NCI-H1436 (cell line): ENCODE data around the gene XG.
"Not testable (repeated sequence)": the region's sequence is repeated elsewhere in the genome, so short reads cannot be mapped to it uniquely, and the experiment has no call there.

ENCODE experiments used
- DNase-seq: peaks from one replicate; lab custom pipeline; 2025; lab: John Stamatoyannopoulos, UW

The XG gene

DNA sequence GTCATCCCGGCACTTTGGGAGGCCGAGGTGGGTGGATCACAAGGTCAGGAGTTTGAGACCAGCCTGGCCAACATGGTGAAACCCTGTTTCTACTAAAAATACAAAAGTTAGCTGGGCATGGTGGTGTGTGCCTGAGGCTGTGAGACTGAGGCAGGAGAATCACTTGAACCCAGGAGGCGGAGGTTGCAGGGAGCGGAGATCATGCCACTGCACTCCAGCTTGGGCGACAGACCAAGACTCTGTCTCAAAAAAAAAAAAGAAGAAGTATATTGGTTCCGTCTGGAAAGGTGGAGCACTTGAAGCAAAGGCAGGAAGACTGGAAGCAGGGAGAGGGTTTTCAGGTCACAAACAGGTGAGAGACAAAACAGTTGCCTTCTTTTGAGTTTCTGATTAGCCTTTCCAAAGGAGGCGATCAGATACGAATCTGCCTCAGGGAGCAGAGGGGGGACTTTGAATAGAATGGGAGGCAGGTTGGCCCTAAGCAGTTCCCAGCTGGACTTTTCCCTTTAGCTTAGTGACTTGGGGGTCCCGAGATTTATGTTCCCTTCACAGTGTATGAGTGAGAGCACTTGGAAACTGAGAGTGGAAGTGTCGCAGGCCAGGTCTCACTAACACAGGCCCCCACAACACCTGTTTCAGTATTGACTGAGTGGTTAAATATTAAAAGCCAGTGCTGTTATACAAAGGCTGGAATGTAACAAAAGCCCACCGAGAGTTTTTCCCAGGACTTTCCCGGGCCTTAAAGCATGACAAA, 28.8 kb downstream of the XG start:
- DNase-seq, result not testable (repeated sequence)

DNA sequence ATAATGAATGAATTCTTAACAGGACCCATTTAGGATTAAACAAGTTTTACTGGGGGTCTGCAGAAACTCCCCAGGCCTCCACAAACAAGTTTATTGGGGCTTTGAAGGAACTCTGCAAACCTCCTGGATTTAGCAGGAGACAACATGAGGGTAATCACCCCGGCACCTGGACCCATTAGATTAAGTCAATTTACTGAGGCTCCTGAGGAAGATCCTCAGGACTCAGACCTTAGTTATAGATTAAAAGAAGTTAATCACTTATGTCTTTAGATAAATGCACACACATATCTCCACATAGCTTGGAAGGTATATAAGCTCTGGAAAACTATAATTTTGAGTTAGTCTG, 29.4 kb downstream of the XG start:
- DNase-seq, result no peak

DNA sequence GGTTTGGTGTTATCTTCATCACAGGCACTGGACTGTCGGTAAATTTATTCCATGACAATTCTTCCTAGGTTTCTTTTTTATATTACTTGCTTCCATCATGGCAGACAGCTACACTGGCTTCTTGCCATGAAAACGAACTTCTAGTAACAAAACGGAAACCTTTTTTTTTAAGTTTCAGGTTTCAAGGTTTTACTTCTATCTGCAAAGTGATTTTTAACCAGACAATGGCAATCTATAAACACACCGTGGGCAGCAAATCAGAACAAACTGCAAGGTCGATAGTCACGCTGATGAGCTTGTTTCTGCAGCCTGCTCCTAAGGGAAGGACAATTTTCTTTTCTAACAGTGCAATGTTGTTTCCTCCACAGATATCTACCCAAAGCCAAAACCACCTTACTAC, 29.9 kb downstream of the XG start:
- no peak for DNase-seq

DNA sequence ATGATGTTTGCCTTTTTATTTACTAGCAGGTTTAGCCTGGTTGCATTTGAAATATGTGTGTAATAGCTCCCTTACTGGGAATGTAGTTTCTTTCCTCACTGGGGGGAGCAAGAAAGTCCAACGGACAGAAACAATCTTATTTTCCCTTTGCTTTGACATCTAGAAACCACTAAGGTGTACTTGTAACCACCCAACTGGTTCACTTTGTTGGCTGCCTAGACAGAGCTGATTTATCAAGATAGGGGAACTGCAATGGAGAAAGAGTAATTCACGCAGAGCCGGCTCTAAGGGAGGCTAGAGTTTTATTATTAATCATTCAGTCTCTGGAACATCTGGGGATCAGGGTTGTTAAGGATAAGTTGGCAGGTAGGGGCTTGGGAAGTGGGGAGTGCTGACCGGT, 30.3 kb downstream of the XG start:
- DNase-seq, result no peak

DNA sequence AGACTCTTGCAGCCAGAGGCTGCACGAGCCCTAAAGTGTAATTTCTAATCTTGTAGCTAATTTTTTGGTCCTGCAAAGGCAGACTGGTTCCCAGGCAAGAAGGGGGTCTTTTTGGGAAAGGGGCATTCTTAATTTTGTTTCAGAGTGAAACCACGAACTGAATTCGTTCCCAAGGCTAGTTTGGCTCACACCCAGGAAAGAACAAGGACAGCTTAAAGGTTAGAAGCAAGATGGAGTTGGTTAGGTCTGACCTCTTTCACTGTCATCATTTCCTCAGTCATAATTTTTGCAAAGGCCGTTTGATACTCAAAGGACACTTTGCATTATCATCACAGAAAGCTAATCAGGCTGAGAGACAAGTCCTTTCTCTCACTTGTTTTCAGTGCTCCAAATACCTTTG, 30.9 kb downstream of the XG start:
- no peak for DNase-seq

DNA sequence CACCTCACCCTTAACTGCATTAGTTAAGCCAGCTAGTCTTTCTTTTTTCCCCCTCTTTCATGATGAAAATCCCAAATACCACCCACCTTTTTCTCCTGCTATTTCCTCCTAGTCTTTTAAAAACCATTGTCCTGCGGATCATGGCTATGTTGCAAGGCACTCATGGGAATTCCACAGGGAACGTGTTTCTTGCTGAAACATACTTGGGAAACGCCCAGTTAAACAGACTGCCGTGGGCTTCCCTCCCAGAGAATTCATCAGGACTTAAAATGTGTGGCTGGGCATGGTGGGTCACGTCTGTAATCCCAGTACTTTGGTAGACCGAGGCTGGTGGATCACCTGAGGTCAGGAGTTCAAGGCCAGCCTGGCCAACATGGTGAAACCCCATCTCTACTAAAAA, 32.2 kb downstream of the XG start:
- no peak for DNase-seq

DNA sequence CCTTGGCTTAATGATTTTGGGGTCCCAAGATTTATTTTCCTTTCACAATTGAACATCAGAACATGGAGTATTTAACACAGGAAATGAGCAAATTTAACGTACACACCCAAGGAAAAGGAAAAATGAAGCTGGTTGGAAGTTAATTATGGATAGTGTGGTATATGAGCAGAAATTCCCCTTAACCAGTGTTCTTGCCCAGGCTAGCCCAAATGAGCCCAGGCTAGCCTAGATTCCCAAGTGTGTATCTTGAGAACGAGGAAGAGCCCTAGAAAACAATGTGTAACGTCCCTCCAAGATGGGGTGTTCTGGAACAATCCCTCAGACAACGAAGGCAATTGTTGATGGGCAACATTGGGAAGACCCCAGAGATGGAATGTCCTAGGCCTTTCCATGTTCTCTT, 33.7 kb downstream of the XG start:
- no peak for DNase-seq

DNA sequence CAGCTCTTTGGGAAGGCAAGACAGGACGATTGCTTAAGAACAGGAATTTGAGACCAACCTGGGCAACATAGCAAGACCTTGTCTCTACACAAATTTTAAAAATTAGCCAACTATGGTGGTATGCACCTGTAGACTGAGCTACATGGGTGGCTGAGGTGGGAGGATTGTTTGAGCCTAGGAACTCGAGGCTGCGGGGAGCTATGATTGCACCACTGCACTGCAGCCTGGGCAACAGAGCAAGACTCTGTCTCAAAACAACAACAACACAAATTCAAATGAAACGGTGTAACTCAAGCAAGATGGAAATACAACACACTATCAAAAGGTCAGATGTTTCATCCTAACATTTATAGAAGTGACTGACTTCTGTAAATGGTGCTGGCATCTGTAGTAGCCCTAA, 37.1 kb downstream of the XG start:
- DNase-seq, result no peak

DNA sequence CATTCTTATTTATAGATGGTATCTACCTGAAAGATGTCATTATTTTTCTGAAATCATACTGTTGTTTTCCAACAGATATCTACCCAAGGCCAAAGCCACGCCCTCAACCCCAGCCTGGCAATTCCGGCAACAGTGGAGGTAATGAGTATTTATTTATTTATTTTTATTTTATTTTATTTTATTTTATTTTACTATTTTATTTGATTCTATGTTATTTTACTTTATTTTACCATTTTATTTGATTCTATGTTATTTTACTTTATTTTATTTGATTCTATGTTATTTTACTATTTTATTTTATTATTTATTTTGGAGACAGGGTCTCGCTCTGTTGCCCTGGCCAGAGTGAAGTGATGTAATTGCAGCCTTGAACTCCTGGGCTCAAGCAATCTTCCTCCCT, 37.7 kb downstream of the XG start:
- DNase-seq, result no peak

DNA sequence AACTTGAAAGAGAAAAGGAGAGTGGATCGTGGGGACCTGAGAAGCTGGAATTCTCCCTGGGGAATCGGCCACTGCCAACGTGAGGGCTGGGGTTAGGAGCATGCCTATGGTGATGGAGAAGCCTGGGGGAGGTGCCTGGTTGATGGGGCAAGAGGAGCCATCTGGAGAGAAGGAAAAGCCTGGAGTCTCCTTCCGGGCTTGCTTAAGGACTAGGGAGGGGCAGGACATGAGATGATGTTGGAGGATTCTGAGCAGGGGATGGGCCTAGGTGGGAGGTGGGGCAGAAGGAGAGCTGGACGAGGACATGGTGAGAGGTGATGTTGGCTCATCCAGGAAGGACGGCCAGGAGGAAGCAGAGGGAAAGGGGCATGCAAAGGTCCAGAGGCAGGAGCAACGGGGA, 41.9 kb downstream of the XG start:
- DNase-seq, result no peak

DNA sequence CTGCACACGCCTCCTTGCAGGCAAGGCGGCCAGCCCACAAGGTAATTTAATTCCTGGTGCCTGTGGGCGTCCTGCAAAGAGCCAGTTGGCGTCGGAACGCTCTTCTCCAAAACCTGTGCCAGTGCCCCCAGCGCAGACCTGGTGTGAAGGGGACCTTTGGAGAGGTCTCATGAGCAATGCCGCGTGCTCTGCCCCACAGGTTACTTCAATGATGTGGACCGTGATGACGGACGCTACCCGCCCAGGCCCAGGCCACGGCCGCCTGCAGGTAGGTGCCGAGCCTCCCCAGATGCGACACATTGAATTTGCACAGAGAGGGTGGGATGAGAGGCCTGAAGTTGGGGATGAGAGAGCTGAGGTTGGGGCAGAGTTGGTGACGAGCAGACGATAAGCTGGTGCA, 42.5 kb downstream of the XG start:
- no peak for DNase-seq

DNA sequence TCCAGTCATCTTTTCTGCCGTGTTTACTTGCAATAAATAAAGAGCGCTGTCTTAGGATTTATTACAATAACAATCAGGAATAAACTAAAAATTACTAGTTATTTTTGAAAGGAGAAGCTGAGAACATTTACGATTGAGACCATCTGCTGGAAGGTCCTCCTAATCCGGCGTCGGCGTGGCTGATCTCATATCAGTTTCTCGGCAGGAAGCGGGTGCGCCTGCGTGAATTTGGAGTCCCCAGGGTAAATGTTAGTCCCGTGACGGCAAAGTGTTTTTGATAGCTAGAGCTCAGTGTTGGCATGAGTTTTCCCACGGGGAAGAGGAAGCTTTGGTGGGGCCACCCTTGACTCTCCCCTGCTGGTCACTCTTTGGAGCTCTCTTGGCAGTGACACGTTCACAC, 45.0 kb downstream of the XG start:
- not testable (repeated sequence) for DNase-seq

DNA sequence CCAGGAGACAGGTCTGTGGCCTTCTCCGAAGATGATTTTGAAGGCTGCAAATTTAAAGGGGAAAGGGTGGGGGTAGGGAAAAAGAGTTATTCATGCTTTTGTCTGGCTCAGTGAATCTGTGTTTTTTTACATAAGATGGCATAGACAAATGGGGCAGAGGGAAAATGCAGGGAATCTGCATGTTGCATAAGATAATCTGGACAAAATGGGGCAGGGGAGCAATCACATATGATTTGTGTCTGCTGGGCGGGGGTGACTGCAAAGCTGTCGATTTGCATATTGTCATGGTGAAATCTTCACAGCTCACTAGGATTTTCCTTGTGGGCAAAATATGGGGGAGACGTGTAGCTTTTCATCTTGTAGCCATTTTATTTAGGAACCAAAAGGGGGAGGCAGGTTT, 47.5 kb downstream of the XG start:
- DNase-seq, result no peak

DNA sequence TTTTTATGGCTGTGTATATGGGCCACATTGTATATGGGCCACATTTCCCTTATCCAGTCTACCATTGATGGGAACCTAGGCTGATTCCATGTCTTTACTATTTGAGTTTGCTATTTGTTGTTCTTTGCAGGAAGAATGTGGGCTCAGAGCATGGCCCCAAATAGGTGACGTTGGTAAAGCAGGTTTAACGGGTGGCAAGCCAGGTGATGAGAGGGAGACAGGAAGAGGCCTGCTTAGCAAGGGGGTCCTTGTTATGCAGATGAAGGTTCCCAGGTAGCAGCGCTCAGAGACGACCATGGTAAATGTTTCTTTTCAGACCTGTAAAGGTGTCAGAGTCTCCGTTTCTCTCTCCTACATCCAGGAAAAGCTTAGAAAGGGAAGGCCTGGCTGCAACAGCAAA, 48.1 kb downstream of the XG start:
- not testable (repeated sequence) for DNase-seq

DNA sequence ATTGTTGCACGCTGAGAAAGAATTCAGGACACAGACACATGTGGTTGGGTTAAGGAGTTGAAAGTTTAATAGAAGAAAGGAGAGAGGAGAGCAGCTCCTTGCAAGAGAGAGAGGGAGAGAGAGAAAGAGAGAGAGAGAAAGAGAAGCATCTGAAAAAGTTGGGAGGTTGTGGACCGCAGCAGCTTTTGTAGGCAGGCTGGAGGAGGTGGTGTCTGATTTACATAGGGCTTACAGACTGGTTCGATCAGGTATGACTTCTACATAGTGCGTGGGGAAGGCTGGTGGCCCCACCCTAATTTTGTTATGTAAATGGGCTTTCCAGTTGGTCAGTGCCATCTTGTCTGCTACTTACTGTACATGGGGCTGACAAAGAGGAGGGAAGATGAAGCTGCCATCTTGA, 49.4 kb downstream of the XG start:
- DNase-seq, result no peak

DNA sequence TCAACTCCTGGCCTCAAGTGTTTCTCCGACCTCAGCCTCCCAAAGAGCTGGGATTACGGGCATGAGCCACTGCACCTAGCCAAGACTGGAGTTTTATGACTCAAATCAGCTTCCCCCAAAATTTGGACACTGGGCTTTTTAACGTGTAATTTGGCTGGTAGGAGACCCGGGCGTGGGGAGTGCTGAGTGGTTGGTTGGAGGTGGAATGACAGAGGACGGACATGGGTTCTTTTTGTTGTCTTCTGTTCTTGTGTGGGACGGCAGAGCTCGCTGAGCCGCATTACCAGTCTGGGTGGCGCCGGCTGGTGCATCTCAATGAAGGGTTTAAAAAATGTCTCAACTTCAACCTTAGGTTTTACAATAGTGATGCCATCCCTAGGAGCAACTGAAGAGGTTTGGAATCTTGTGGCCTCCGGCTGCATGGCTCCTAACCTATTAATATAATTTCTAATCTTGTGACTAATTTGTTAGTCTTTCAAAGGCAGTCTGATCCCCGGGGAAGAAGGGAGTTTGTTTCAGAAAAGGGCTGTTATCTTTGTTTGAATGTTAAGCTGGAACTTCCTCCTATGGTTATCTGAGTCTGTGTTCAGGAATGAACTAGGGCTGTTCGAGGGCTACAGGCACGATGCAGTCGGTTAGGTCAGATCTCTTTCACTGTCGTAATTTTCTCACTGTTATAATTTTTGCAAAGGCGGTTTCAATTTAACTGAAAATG, 50.7 kb downstream of the XG start:
- DNase-seq, result not testable (repeated sequence)

DNA sequence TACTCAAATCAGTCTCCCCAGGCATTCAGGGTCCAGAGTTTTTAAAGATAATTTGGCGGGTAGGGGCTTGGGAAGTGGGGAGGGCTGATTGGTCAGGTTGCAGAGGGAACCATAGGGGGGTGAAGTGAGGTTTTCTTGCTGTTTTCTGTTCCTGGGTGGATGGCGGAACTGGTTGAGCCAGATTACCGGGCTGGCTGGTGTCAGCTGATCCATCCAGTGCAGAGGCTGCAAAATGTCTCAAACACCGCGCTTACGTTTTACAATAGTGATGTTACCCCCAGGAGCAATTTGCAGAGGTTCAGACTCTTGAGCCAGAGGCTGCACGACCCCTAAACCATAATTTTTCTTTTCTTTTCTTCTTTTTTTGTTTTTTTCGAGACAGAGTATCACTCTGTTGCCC, 51.6 kb downstream of the XG start:
- DNase-seq, result not testable (repeated sequence)

DNA sequence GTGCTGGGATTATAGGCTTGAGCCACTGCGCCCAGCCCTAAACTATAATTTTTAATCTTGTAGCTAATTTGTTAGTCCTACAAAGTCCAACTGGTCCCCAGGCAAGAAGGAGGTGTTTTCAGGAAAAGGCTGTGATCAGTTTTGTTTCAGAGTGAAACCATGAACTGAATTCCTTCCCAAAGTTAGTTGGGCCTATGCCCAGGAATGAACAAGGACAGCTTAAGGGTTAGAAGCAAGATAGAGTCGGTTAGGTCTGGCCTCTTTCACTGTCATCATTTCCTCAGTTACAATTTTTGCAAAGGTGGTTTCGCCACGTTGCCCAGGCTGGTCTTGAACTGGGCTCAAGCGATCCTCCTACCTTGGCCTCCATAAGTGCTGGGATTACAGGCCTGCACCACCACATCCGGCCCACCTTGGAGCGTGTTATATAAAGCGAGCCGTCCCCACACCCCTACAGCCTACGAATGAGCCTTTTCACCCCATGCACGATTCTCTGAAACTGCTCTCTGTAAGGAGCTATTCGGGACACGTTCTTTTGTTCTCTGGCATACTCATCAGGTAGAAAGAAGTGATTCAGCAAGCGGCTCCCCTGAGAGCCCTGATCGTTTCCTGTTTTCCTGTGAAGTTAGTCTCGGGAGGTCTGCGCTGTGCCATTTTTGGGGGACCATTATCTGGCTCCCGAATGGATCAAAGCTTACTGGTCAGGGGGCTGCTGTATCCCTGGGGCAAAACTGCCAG, 52.4 kb downstream of the XG start:
- not testable (repeated sequence) for DNase-seq

DNA sequence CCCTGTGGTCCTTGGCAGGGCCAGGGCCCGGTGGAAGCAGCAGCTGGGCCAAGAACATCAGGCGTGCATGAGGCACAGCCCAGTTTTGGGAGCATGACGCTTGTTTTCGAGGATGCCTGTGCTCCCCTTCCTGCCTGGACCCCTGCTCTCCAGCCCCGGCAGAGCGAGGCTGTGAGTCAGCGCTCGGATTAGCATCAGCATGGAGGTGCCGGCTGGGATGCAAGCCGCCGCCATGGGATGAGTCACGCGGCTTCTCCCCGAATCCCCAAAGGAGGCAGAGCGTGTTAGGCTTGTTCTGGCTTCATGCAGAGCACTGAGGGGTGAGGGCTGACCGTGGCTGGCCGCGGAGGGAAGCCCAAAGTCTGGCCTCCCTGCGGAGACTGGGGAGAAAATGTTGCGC, 53.0 kb downstream of the XG start:
- not testable (repeated sequence) for DNase-seq

DNA sequence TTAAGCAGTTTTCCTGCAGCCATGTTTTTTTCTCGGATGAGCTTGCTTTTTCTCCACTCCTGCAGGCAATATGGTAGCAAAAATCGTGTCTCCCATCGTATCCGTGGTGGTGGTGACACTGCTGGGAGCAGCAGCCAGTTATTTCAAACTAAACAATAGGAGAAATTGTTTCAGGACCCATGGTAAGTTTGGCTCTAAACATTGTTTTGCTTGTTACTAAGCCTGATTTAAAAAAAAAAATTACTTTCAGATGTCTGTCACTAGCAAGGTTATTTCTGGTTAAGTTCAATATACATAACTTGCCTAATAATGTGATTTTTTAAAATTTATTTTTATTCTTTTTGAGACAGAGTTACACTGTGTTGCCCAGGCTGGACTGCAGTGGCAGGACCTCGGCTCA, 59.4 kb downstream of the XG start:
- DNase-seq, result no peak

DNA sequence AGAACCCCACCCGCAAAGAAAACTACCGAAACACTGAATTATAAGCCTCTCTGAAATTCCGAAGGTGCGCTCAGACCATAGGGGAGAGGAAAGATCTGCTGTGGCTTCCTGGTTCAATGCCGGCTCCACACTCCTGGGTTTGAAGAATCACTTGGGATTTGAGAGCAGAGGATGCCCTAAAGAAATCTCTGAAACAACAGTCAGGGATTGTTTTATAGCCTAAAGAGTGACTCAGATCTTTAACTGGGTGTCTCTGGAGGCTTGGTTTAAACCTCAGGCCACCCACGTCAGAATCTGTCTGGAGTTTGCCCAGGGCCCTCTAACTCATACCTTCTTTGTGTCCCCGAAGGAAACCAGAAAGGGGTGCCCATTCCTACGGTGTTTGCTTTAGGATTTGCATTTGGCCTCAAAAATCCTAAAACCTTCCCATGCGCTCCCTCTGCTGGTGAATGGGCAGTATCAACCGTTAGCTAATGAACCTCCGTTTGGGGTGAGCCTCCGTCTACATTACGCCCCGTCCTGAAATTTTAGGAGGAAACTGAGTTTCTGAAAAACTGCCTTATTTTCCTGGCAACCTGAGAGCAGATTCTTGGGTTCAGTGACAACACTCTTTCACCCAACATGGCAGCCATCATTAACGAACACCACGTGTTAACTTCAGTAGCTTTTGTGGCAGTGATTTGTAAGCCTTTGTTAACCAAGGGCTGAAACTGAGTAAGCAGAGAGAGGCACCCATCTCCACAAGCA, 60.5 kb downstream of the XG start:
- not testable (repeated sequence) for DNase-seq

DNA sequence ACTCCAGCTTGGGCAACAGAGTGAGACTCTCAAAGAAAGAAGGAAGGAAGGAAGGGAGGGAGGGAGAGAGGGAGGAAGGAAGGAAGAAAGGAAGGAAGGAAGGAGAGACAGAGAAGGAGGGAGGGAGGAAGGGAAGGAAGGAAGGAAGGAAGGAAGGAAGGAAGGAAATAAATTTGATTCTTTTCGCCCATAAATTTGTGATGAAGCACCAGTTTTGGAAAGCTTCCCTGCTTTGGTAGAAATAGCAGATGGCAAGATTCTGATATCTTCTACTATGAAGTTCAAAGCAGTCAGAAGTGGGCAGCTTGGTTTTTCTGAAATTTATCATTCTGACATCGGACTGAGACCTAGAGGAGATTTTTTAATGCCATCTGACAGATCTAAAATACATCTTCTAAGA, 65.2 kb downstream of the XG start:
- no peak for DNase-seq
